ENCODE data around the gene CCDC18. TPM values are rescaled to one million over a fixed set of nuclear protein-coding genes. Genes with fewer than 3 reads are reported as not detected.

Gene CCDC18
- total RNA-seq, 1 donor: 6.2 TPM

GRCh38 chr1:93205892-93206566 is 25.5 kb downstream of the CCDC18 start:
- H3K9me3 ChIP-seq (ENCODE audit: low read depth, low read length): no peaks in the 10 kb centered on the region
- no peak overlapping the region for H2AFZ ChIP-seq (ENCODE audit: low read length)
- H3K27ac ChIP-seq (ENCODE audit: low read depth, low read length): no peak overlapping the region
- no peaks in the 10 kb centered on the region for H4K20me1 ChIP-seq (ENCODE audit: insufficient read depth, low read length)
- H3K79me2 ChIP-seq (ENCODE audit: insufficient read depth, low read length): no peaks in the 10 kb centered on the region
- no peak overlapping the region for H3K4me2 ChIP-seq (ENCODE audit: insufficient read depth, low read length)
- DNase-seq (ENCODE audit: insufficient read length, low spot score, missing footprints): no peak
- H3K27me3 ChIP-seq (ENCODE audit: insufficient read depth, low read length): no peaks in the 10 kb centered on the region
- no peaks in the 10 kb centered on the region for H3K4me1 ChIP-seq (ENCODE audit: insufficient read depth, low read length)
- TF ChIP-seq CTCF (IDR thresholded peaks at IDR 0.05; ENCODE audit: extremely low read depth, low read depth, low read length): no peak
- no peak overlapping the region for H3K4me3 ChIP-seq (ENCODE audit: insufficient read depth, low read length)
- H3K36me3 ChIP-seq (ENCODE audit: insufficient read depth, low read length): peaks cover 5% of the 10 kb centered on the region

GRCh38 chr1:93206567-93206954 is 26.0 kb downstream of the CCDC18 start:
- Histone ChIP-seq H3K9me3 (ENCODE audit: low read depth, low read length) (no peaks in the 10 kb centered on the region), H3K4me1 (ENCODE audit: insufficient read depth, low read length) (no peaks in the 10 kb centered on the region), H3K27me3 (ENCODE audit: insufficient read depth, low read length) (no peaks in the 10 kb centered on the region), H3K4me2 (ENCODE audit: insufficient read depth, low read length) (no peak overlapping the region), H3K27ac (ENCODE audit: low read depth, low read length) (no peak overlapping the region), H2AFZ (ENCODE audit: low read length) (no peak overlapping the region), H4K20me1 (ENCODE audit: insufficient read depth, low read length) (no peaks in the 10 kb centered on the region), H3K36me3 (ENCODE audit: insufficient read depth, low read length) (peaks cover 5% of the 10 kb centered on the region), H3K79me2 (ENCODE audit: insufficient read depth, low read length) (no peaks in the 10 kb centered on the region), H3K4me3 (ENCODE audit: insufficient read depth, low read length) (no peak overlapping the region)
- TF ChIP-seq CTCF (IDR thresholded peaks at IDR 0.05; ENCODE audit: extremely low read depth, low read depth, low read length): no peak
- DNase-seq (ENCODE audit: insufficient read length, low spot score, missing footprints): no peak

GRCh38 chr1:93207211-93207610 is 26.7 kb downstream of the CCDC18 start:
- H3K36me3 ChIP-seq (ENCODE audit: insufficient read depth, low read length): peaks cover 5% of the 10 kb centered on the region
- H3K9me3 ChIP-seq (ENCODE audit: low read depth, low read length): no peaks in the 10 kb centered on the region
- H3K27me3 ChIP-seq (ENCODE audit: insufficient read depth, low read length): no peaks in the 10 kb centered on the region
- peak overlapping the region; percentile 50 for H3K4me3 ChIP-seq (ENCODE audit: insufficient read depth, low read length)
- no peaks in the 10 kb centered on the region for H3K4me1 ChIP-seq (ENCODE audit: insufficient read depth, low read length)
- TF ChIP-seq CTCF (IDR thresholded peaks at IDR 0.05; ENCODE audit: extremely low read depth, low read depth, low read length): no peak
- H3K27ac ChIP-seq (ENCODE audit: low read depth, low read length): no peak overlapping the region
- H3K4me2 ChIP-seq (ENCODE audit: insufficient read depth, low read length): peak overlapping the region; percentile 58
- no peak for DNase-seq (ENCODE audit: insufficient read length, low spot score, missing footprints)
- peak overlapping the region; percentile 49 for H2AFZ ChIP-seq (ENCODE audit: low read length)
- no peaks in the 10 kb centered on the region for H3K79me2 ChIP-seq (ENCODE audit: insufficient read depth, low read length)
- H4K20me1 ChIP-seq (ENCODE audit: insufficient read depth, low read length): no peaks in the 10 kb centered on the region

- DNase-seq (ENCODE audit: insufficient read length, low spot score, missing footprints): no peak
- Histone ChIP-seq H3K4me1 (ENCODE audit: insufficient read depth, low read length) (no peaks in the 10 kb centered on the region), H3K9me3 (ENCODE audit: low read depth, low read length) (no peaks in the 10 kb centered on the region), H3K27ac (ENCODE audit: low read depth, low read length) (no peak overlapping the region), H3K27me3 (ENCODE audit: insufficient read depth, low read length) (no peaks in the 10 kb centered on the region), H3K36me3 (ENCODE audit: insufficient read depth, low read length) (peaks cover 13% of the 10 kb centered on the region), H3K79me2 (ENCODE audit: insufficient read depth, low read length) (no peaks in the 10 kb centered on the region), H3K4me2 (ENCODE audit: insufficient read depth, low read length) (no peak overlapping the region), H3K4me3 (ENCODE audit: insufficient read depth, low read length) (no peak overlapping the region), H2AFZ (ENCODE audit: low read length) (no peak overlapping the region), H4K20me1 (ENCODE audit: insufficient read depth, low read length) (no peaks in the 10 kb centered on the region)
- no peak for TF ChIP-seq CTCF (IDR thresholded peaks at IDR 0.05; ENCODE audit: extremely low read depth, low read depth, low read length)
These were observed 34.8 kb downstream of the CCDC18 start for GRCh38 chr1:93215322-93215721.
